OCI-LY3 (cell line): Measurements from ENCODE around the gene DCC.

Experiments used
- CTCF ChIP-seq: fragments of 200-600, 300-600 bp; sonication (generic); IDR thresholded peaks from 2 replicates; pipeline ENCODE4 v1.5.1; 2014; ENCODE audit warnings: antibody characterized with exemption, low read length, low read depth
- EZH2phosphoT487 ChIP-seq: fragments of 200-600 bp; shearing (Covaris generic); IDR thresholded peaks from 2 replicates; pipeline ENCODE4 v1.6.1; 2018; ENCODE audit warnings: antibody characterized with exemption, mixed run types, low read depth

GRCh38 chr18:52615943-52616342 is 275.9 kb downstream of the DCC start:
- TF ChIP-seq EZH2phosphoT487 (no peak), CTCF (no peak)
